ENCODE data around the gene SNUPN.

The SNUPN gene

DNA sequence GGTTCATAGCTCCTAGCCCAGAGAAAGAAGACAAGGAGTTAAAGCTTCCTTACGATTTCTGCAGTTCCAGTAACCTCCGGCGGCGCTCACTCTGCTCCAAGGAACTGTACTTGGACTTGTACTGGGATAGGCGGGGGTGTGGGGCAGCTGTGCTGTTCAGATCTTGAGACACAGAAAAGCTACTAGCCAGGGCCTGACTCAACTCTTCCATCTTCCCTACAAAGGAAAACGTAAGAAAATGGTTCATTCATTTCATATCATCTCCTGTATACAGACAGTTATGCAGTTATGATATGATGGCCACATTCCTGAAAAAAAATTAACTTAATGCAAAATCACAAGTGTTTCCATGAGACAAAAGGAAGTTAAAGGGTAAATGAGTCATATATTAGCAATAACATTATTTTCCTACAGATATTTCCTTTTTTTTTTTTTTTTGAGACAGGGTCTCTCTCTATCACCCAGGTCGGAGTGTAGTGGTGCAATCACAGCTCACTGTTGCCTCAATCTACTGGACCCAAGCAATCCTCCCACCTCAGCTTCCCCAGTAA, 4.6 kb downstream of the SNUPN start:
- H3K27ac ChIP-seq, result no peak overlapping the region
- TF ChIP-seq, protein P1, sequence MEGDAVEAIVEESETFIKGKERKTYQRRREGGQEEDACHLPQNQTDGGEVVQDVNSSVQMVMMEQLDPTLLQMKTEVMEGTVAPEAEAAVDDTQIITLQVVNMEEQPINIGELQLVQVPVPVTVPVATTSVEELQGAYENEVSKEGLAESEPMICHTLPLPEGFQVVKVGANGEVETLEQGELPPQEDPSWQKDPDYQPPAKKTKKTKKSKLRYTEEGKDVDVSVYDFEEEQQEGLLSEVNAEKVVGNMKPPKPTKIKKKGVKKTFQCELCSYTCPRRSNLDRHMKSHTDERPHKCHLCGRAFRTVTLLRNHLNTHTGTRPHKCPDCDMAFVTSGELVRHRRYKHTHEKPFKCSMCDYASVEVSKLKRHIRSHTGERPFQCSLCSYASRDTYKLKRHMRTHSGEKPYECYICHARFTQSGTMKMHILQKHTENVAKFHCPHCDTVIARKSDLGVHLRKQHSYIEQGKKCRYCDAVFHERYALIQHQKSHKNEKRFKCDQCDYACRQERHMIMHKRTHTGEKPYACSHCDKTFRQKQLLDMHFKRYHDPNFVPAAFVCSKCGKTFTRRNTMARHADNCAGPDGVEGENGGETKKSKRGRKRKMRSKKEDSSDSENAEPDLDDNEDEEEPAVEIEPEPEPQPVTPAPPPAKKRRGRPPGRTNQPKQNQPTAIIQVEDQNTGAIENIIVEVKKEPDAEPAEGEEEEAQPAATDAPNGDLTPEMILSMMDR (conservative IDR thresholded peaks at IDR 0.05), result no peak
- no peak for TF ChIP-seq ZFX (IDR thresholded peaks at IDR 0.05)

DNA sequence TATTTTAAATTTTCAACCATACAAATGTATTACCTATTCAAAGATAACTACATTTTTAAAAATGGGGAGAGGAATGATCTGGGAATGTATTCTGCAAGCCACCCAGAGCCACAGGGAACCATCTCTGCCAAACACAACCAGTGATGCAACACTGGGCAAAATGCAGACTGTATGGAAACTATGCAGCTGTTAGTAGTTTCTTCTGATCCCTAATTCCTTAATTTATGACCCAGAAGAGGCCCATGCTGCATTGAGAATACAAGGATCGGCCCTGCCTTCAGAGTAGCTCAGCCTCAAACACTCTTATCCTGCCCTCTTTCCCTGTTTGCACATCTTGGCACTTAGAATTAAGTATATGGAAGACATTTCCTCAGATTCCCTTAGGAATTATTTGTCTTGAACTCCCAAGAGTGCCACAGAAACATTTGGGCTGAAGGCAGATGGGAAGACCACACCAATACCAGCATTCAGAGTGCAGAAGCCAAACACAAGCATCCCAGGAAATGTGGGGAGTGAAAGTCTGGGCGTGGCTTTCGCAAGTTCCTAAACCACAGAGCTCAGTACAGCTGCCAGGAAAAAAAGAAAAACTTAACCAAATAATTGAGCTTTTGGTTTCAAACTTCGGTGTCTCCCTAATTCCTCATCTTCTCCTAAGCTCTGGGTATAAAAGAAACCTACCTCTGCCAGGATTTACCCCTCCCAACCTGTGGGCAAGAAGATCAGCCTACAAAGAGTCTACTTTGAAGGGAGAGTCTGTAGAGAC, 5.3 kb downstream of the SNUPN start:
- no peak overlapping the region for H3K27ac ChIP-seq

DNA sequence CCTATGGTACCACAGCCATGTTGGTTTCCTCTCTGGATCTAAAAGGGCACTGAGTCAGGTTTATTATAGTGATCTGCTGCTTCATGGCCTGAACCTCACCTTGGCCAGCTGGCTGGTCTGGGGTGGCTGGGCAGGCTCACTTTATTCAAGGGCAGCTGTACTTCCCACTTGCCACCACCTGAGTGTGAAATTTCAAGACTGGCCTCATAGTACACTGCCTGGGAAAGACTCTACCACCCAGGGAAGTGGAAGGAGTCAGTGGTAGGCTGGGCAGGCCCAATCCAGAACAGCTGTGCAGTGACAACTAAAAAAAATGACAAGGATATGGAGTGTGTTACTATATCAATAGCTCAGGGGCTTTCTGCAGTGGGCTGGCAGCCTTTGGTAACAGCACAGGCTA, 8.8 kb downstream of the SNUPN start:
- TF ChIP-seq, protein P1 (conservative IDR thresholded peaks at IDR 0.05), result no peak
- no peak for TF ChIP-seq ZFX (IDR thresholded peaks at IDR 0.05)
- H3K27ac ChIP-seq, result no peak overlapping the region

More for the DNA sequence above, 5.3 kb downstream of the SNUPN start:
- no peak for TF ChIP-seq ZFX (IDR thresholded peaks at IDR 0.05)
- TF ChIP-seq, protein P1 (conservative IDR thresholded peaks at IDR 0.05), result no peak

DNA sequence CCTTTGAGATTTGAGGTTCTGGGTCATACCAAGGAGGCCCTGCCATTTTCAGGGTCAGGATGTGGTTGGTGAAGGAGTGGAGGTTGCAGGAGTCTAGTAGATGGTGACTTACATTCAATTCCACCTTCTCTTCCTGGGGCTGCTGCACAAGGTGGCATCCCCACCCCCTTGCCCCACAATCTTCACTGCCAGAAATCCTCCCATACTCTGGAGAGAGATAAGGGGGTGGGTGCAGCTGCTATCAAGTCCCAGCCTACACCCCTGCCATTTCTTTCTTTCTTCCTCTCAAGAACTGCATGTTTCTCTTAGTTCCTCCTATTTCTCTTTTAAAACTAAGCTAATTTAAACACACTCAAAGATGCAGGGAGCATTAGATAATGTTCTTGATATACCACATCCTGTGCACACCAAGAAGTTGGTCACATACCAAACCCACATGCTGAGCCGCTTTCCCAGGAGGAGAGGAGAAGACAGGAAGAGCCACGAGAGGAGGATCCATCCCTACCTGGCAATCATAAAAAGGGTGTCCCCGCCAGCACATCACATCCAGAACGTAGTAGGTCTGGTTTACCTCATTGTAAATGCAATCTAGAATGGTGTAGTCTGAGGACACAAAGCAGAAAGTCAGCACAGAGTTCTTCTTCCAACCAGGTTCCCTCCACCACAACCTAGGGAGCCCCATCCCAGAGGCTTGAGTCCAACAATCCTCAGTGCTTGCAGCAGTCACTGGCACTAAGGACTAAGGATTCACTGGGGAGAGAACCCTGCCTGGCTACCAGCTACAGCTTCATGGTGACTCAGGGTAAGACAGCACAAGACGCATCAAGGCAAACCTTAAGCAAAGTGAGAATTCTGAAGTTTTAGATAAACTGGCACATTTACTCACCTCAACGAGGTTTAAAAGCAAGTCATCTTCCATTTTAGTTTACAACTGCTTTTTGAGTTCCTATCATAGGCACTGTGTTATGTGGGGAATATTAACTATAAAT, 18.5 kb downstream of the SNUPN start:
- no peak for TF ChIP-seq ZFX (IDR thresholded peaks at IDR 0.05)
- TF ChIP-seq, protein P1 (conservative IDR thresholded peaks at IDR 0.05), result no peak
- H3K27ac ChIP-seq, result no peak overlapping the region

DNA sequence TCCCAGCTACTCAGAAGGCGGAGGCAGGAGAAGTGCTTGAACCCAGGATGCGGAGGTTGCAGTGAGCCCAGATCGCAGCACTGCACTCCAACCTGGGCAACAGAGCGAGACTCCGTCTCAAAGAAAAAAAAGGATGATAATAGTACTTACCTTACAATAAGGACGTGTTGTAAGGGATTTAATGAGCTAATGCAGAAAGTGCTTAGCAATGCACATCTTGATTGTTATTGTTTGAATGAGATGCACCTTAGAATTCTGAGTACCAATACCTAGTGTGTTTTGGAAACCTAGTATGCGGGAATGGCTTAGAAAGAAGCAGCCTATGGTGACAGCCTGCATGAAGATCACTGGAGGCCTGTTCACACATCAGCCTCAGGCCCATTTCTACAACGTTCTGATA, 19.5 kb downstream of the SNUPN start:
- no peak overlapping the region for H3K27ac ChIP-seq

DNA sequence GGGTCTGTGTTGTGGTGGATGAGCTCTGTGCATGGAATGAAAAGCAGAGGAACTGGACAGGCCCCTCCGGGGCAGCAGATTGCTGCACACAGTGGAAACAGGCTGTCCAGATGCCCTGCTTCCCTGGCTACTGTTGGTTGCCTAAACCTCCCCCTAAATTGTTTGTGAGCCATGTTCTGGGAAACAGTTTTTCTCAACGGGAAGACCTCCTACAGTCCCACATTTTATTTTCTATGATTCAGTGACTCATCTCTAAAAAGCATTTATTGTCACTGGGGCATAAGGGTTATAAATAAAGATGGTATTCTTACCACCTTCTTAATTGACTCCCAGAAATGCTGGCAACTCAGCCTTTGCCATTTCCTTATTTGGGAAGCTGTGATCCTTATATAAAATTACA, 26.1 kb downstream of the SNUPN start:
- no peak overlapping the region for H3K27ac ChIP-seq
- TF ChIP-seq, protein P1 (conservative IDR thresholded peaks at IDR 0.05), result no peak
- TF ChIP-seq ZFX (IDR thresholded peaks at IDR 0.05), result no peak

More for the DNA sequence above, 19.5 kb downstream of the SNUPN start:
- no peak for TF ChIP-seq ZFX (IDR thresholded peaks at IDR 0.05)
- TF ChIP-seq, protein P1 (conservative IDR thresholded peaks at IDR 0.05), result no peak

Data from C4-2B (cell line).